IPS-18c (cell line): ENCODE measurements around the gene CTNNAL1.
"Not testable (repeated sequence)": the region's sequence is repeated elsewhere in the genome, so short reads cannot be mapped to it uniquely, and the experiment has no call there.

Source experiments
- H3K4me3 ChIP-seq: 2 replicates; pipeline ENCODE4 v1.7.0; 2013; ENCODE audit warnings: low read depth, mild to moderate bottlenecking, low read length, moderate library complexity; ENCODE audit not compliant: insufficient read depth
- H3K9me3 ChIP-seq: one replicate; pipeline ENCODE4 v1.6.1; 2013; ENCODE audit warnings: mild to moderate bottlenecking, low read length, moderate library complexity; ENCODE audit not compliant: control insufficient read depth, insufficient read depth

Gene CTNNAL1

DNA sequence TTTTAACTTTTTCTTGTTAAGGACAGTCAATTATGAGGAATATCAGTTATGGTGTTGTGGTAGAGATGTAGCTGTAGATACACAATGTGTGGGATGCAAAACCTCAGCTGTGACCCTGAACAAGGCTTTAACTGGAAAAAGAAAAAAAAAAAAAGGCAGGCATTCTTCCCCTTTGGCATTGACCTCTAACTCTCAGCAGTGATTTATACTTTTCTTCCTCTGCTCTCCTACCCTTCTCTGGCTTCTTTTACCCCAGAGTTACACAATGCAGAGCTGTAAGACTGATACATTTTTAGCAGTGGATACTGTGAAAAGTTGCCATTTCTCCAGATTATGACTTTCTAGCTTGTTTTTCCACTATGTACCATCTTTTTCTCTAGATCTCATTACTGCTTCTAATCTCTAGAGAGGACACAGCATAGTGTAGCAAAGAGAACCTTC, 2.0 kb downstream of the CTNNAL1 start:
- no peaks in the 10 kb centered on the region for H3K9me3 ChIP-seq
- H3K4me3 ChIP-seq, result no peak overlapping the region

DNA sequence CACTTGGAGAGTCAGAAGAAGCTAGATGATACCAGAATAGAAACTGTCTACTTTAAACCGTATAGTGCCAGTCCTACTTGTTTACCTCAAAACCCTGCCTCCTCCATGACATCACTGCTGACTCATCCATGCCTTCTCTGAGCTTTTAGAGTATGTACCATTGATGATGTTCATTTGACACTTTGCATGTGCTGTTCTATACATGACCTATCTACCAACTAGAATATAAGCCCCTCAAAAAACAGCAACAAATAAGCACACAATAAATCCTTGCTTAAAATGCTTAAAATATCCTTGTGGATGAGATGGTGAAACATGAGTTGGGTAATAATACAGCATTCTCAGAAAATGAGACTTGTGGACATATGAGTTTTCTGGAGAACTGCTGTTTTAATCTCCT, 2.6 kb downstream of the CTNNAL1 start:
- Histone ChIP-seq H3K4me3 (no peak overlapping the region), H3K9me3 (no peaks in the 10 kb centered on the region)

DNA sequence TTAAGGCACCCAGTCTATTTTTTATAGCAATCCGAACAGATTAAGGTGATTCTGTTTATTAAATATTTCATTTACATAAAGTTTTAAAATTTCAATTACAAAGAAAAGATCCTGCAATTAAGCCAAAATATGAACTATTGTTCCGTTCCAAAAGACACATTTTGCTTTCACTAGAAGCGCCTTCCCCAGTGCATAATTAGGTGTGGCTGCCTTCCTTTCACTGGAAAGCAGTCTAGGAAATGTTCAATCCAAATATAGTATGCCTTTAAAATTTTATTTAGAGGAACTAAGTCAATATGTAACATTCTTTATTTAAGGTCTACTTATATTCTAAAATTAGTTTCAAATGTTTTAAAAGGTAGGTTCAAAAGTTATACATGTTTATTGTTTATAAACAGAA, 7.6 kb downstream of the CTNNAL1 start:
- H3K4me3 ChIP-seq, result no peak overlapping the region
- H3K9me3 ChIP-seq, result no peaks in the 10 kb centered on the region

DNA sequence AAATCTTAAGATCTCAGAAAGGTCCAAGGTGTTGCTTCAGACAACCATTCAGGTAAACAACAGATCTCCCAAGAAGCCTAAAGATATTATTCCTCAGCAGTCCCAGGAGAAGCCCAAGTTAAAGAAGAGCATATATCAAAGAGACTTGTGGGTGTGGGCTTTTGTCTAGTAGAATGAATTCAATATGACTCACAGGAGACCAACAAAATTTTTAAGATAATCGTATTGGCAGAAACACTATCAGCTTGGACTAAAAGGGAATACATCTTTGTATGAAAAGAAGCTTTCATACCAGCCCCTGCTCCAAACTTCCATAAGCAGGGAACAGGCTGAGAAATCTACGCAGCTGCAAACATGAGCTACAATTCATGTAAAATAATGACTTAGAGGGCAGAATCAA, 10.2 kb downstream of the CTNNAL1 start:
- no peak overlapping the region for H3K4me3 ChIP-seq
- no peaks in the 10 kb centered on the region for H3K9me3 ChIP-seq

DNA sequence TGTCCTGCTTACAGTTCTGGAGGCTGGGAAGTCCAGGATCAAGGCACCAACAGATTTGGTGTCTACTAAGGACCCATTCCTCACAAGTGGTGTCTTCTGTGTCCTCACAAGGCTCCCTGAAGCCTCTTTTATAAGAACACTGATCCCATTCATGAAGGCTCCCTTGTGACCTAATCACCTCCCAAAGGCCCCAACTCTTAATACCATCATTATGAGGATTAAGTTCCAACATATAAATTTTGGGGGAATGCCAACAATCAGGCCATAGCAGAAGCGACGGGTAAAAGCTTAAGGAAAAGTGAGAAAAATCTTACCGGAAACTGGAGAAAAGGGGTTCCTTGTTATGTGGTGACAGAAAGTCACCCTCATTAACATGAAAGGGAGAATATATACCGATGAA, 11.2 kb downstream of the CTNNAL1 start:
- Histone ChIP-seq H3K4me3 (no peak overlapping the region), H3K9me3 (no peaks in the 10 kb centered on the region)

DNA sequence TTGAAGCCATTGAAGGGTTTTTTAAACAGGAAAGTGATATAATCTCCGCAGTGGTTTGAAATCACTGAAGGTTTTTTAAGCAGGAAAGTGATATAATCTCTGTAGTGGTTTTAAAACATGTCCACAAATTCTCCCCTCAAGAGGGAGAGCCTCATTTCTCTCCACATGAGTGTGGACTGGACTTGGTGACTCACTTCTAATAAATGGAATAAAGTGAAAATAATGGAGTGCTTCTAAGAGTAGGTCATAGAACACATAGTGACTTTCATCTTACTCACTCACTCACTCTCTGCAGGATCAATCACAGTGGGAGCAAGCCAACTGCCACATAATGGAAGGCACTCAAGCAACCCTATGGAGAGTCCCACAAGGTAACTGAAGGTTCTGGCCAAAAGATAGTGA, 12.0 kb downstream of the CTNNAL1 start:
- Histone ChIP-seq H3K9me3 (no peaks in the 10 kb centered on the region), H3K4me3 (no peak overlapping the region)

DNA sequence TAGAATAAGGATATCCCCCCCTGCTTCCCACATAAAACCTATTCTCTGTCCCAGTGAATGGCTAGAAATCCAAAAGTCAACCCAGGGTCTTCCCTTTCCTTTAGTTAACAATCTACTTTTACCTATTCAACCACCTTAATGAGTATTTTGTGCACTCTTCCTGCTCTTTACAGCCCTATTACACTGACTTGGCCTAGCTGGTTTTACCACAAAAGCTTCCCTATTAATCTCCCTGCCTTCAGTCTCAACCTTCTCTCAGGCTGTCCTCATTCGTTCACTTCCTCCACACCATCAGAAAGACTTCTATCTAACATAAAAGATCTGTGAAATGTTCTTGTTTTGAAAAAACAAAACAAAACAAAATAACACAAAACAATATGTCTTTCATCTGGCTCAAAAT, 16.2 kb downstream of the CTNNAL1 start:
- no peaks in the 10 kb centered on the region for H3K9me3 ChIP-seq
- no peak overlapping the region for H3K4me3 ChIP-seq

DNA sequence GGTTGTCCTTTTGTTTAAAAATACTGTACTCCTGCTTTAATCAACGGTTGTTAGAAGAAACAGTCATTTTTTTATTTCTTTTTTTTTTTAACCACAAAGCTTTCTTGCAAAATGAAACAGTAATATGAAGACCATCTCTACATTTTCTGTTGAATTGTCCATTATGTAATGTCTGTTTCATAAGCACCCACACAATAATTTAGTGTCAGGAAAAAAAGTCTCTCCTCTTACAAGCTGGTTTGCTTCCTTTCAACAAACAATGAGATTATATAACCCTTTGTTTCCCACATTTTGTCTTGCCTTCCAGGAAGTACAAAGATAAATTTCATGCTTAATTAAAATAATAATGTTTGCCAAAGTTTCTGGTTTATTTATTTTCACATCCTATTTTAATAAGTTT, 16.7 kb downstream of the CTNNAL1 start:
- H3K9me3 ChIP-seq, result no peaks in the 10 kb centered on the region
- H3K4me3 ChIP-seq, result no peak overlapping the region

DNA sequence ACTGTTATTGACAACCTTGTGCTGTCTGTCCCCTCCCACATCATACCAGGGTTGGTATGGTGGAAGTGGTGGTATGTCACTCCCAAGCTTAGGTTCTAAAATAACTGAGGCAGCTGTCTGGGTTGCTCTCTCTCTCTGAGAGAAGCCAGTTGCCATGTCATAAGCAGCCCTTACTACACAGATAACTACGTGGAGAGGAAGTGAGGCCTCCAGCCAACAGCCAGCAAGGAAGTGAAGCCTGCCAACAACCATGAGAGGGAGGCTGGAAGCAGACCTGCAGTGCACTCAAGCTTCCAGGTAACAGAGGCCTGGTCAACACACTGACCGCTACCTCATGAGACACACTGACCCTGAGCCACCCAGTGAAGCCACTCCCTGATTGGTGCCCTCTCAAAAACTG, 18.6 kb downstream of the CTNNAL1 start:
- H3K4me3 ChIP-seq, result no peak overlapping the region

DNA sequence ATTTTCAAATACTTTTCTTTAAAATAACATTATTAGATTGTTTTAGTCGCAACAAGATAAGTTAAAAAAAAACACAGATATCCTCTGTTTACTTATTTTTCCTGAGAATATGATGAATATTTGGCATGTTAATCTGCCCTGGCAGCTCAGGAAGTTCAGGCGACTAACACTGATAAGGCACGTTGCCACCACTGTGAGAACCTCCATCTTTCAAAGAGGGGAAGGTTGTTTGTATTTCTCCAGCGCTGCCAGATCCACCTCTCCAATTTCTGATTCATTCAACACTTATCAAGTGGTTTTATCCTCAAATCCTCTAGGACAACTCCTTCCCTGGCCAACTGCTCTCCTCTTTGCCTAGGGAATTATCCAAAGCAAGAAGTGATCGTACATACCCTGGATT, 21.8 kb downstream of the CTNNAL1 start:
- no peaks in the 10 kb centered on the region for H3K9me3 ChIP-seq
- no peak overlapping the region for H3K4me3 ChIP-seq

More for the DNA sequence above, 18.6 kb downstream of the CTNNAL1 start:
- H3K9me3 ChIP-seq, result no peaks in the 10 kb centered on the region

DNA sequence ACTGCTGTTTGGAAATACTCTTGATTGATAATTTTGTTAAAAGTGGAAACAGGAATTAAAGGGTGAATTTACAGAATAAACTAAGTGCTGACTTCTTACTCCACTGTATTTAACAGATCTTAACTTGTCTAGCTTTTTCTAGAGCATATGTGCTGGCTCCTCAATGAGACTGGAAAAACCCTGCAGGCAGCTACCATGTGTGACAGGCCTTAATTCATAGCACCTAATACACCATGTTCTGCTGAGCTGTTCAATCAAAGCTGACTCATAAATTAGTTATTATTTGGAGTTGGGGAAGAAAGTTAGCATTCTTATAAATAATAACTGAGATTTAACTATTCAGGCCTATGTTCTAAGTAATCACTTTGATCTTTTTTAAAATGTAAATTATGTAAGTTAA, 29.4 kb downstream of the CTNNAL1 start:
- Histone ChIP-seq H3K9me3 (no peaks in the 10 kb centered on the region), H3K4me3 (no peak overlapping the region)

DNA sequence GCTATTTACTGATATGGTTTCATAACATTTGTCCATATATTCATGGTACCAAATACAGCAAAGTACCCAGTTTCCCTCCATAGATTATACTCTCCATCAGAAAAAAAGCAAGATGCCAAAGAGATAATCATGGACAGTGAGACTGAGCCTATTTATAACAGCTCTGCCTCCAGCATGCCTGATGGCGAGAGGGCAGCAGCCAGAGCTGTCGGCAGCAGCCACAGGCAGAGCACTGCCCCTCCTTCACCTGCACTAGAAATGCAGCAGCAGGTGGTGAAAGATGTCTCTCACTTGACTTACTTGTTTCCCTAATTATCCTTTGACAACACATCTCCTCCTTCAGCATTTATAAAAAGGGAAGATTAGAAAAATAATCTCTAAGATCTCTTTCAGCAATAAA, 32.4 kb downstream of the CTNNAL1 start:
- Histone ChIP-seq H3K4me3 (no peak overlapping the region), H3K9me3 (no peaks in the 10 kb centered on the region)

DNA sequence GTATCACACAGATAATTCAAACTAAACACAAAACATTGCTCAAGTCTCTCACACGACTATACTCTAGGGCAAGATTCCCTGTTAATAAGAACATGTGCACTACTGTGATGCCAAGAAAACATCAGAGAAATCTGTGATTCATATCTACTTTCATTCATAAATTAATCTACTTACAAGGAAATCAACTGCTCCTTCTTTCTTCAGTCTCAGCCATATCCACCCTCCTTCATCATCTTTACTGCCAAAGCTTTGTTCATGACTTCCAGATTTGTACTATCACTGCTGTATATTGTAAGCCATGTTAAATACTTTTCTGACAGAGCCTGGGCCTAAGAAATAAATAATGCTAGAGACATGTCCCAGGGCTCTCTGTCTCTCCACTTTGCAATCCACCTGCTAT, 35.1 kb downstream of the CTNNAL1 start:
- Histone ChIP-seq H3K9me3 (no peaks in the 10 kb centered on the region), H3K4me3 (no peak overlapping the region)

DNA sequence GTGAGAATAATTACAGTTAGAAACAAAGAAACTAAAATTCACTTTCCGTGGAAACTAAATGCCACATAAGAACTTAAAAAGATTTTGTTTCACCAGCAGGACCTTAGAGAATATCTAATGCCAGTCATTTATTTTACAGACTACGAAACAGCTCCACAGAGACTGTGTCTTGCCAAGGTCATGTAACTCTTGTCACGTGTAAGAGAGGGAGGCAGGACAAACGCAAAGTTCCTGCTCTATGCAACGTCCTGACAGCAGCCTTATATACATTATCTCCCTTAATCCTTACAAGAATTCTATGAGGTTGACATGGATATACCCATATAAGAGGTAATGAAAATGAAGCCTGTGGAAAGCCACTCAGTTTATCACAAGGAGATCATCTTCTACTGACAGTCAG, 39.4 kb downstream of the CTNNAL1 start:
- H3K9me3 ChIP-seq, result no peaks in the 10 kb centered on the region
- H3K4me3 ChIP-seq, result no peak overlapping the region

DNA sequence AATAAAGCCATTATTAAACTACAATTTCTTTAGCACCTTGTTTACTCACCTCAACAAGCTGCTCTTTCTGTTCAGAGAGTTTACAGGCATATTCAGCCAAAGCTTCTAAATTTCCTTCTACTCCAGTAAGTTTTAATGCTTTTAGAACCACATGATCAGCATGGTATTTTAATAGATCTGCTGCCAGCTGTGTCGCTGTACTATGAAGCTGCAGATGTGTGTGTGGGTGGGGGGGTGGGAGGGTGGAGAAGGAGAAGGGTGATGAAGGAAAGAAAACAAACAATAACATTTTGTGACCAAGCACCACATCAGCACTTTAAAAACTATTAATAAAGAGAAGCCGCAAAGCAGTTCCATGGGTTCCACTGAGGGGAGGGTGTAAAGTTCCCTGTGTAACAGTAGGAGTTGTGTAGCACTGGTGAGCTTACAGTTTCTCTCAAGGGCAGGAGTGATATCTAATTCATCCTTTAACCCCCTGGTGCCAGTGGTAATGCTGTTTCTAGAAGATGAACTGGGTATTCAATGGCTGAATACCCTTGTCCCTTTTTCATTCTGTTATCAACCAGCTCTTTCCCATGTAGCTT, 40.6 kb downstream of the CTNNAL1 start:
- H3K4me3 ChIP-seq, result no peak overlapping the region
- no peaks in the 10 kb centered on the region for H3K9me3 ChIP-seq

DNA sequence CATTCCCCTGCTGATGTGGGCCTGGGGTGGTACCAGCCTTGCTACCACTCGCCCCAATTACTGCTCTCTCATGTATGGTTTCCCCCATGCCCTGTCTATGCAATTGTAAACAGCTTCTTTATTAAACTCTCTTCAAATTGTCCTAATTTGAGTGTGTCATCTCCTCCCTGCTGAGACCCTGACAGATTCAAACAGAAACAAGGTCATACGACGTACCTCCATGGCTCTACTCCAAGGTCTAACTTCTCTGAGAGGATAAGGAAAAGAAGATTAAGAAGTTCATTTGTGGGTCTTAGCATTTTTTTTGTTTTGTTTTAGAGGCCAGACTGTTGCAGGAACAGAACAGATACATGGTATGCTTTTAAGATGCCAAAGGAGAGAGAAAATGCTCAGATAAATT, 41.1 kb downstream of the CTNNAL1 start:
- H3K4me3 ChIP-seq, result no peak overlapping the region
- no peaks in the 10 kb centered on the region for H3K9me3 ChIP-seq

DNA sequence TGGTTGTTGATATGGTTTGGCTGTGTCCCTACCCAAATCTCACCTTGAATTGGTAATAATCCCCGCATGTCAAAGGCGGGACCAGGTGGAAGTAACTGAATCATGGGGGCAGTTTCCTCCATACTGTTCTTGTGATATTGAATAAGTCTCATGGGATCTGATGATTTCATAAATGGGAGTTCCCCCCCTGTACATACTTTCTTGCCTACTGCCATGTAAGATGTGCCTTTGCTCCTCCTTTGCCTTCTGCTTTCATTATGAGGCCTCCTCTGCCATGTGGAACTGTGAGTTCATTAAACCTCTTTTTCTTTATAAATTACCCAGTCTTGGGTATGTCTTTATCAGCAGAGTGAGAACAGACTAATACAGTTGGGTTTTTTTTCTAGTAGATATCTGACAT, 41.9 kb downstream of the CTNNAL1 start:
- H3K9me3 ChIP-seq, H3K4me3 ChIP-seq: not testable (repeated sequence)

DNA sequence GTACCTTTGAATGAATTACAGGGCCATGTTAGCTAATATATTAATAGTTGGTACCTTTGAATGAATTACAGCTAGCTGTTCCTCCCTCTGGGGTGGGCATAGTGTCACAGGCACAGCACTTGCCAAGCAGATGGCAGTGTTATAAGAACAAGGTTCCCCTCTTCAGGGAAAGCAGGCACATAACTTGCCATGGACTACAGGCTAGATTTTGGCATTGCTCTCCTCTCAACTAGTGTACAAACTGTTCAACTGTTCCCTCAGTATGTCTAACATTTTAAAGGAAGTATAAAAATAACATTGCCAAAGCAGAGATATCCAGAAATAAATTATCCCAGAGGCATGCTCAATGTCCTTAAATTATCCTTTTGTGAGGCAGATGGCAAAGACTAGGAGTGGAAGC, 45.4 kb downstream of the CTNNAL1 start:
- Histone ChIP-seq H3K4me3 (no peak overlapping the region), H3K9me3 (no peaks in the 10 kb centered on the region)

DNA sequence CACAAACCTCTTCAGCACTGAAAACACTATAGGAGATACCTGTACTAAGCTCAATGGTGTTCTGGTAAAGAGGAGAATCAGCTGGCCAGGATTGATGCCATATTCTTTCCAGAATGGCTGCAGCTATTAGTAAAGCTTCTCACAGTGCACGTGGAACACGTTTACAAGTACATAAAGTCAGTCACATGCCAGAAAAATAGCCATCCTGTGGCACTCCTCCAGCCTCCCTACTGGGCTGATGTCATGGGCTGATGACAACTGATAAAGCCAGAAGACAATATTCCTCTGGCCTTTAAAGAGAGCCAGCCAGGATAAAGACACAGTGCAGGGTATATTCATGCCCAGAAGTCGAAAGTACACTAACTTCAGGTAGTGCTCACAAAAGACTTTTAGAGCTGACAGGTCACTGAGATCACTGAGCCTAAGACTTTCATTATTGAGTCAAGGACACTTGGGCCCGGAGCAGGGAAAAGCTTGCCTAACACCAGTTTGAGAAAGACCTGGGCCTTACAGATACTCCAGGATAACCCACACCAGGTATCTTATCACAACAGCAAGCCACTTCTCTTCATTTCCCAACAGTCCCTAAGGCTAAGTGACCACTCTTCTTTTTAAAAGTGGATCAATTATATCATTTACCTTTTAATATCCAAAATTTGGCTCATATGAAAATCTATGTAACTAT, 49.7 kb downstream of the CTNNAL1 start:
- H3K9me3 ChIP-seq, result no peaks in the 10 kb centered on the region
- no peak overlapping the region for H3K4me3 ChIP-seq
